ENCODE results near the gene CDX1.

The CDX1 gene

DNA sequence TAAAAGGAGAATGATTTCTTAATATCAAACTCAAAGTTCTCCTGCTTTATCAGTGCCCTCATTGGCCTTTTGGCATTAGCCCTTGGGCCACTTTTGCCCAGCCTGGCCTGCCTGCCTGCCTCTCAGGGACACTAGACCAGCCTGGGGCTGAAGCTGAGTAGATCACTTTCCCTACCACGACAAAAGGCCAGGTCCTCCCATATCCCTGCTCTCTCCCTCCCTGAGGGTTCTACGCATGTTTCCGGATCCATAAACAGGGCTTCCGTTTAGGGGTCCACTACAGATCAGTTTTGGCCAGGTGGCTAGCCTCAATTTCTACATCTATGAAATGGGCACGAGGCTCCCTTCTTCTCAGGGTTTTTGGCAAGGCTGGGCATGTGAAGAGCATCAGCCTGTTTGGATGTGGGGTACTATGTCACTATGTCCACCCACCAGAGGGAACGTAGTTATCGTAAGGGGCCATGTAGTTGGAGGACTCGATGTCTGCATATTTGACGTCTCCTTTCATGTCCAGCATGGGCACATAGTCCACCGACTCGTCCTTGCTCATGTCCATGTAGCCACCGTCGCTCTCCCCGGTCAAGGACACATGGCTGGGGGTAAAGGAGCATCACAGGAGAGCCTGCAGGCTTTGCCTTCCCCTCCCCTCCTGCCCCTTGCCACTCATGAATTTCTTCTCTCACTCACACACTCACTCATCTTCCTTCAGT, 45.0 kb upstream of the CDX1 start:
- no peak for TF ChIP-seq CTCF (IDR thresholded peaks at IDR 0.05; ENCODE audit: insufficient read depth, low read depth, low read length, missing control alignments)
- no peak for DNase-seq (ENCODE audit: low read depth)

DNA sequence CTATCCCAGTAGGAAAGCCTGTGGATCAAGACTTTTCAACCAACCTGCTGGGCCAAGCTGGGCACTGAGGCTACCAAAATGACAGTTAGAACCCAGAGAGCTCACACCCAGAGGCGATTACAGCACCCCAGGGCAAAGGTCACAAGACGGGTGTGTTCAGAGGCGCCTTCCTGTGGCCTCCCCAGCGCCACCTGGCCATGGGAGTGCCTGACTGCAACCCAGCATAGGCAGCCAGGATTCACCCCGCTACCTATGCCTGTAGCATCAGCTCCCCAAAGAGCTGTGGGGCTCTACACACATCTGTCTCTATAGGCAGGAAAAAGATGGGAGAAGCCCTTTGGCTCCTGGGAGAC, 44.4 kb upstream of the CDX1 start:
- DNase-seq (ENCODE audit: low read depth), result peak; percentile 60
- no peak overlapping the region for H3K4me3 ChIP-seq (ENCODE audit: low read depth, low read length)
- peak; percentile 58 for TF ChIP-seq CTCF (IDR thresholded peaks at IDR 0.05; ENCODE audit: insufficient read depth, low read depth, low read length, missing control alignments)

More for the DNA sequence above, 45.0 kb upstream of the CDX1 start:
- no peak overlapping the region for H3K4me3 ChIP-seq (ENCODE audit: low read depth, low read length)

DNA sequence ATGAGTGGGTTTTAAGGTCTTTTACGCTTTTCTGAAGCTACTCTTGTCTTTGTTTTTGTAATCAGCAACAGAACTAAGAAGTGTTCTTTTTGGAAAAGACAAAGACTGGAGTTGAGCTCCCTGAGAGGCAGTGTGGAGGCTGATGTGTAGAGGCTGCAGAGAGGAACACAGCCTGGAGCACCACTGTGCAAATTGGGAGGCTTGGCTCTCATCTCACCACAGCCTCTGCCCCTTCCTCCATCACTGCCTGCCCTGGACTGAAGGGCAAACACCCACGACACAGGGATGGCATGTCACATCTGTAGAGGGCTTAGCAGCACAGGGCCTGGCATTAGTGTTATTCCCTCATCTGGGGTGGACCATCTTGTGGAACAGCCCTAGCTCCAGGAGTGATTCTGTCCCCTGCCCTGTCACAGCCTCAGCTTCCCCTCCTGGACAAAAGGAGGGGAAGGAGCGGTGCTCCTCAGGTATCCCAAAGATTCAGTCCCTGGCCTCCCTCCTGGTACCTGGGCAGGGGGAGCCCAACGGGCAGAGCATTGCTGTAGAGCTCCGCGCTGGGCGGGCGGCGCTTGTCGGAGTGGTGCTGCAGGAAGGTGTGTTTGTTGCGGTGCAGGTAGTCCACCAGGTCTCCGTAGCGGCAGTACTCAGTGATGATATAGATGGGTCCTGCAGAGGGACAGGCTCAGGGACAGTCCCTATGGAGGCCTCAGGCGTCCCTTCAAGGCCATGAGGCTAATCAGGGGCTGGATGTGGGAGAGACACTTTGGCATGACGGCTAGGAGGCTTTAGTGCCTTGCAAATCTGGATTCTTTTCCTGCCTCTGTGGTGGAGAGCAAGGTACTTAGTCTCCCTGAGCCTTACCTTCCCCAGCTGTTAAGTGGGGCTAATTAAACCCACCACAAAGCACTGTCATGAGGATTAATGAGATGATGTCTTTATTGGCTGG, 43.8 kb upstream of the CDX1 start:
- no peak for DNase-seq (ENCODE audit: low read depth)
- TF ChIP-seq CTCF (IDR thresholded peaks at IDR 0.05; ENCODE audit: insufficient read depth, low read depth, low read length, missing control alignments), result no peak
- no peak overlapping the region for H3K4me3 ChIP-seq (ENCODE audit: low read depth, low read length)

GRCh38 chr5:150123542-150123941, 43.0 kb upstream of the CDX1 start:
- no peak overlapping the region for H3K4me3 ChIP-seq (ENCODE audit: low read depth, low read length)
- no peak for DNase-seq (ENCODE audit: low read depth)
- TF ChIP-seq CTCF (IDR thresholded peaks at IDR 0.05; ENCODE audit: insufficient read depth, low read depth, low read length, missing control alignments), result no peak

DNA sequence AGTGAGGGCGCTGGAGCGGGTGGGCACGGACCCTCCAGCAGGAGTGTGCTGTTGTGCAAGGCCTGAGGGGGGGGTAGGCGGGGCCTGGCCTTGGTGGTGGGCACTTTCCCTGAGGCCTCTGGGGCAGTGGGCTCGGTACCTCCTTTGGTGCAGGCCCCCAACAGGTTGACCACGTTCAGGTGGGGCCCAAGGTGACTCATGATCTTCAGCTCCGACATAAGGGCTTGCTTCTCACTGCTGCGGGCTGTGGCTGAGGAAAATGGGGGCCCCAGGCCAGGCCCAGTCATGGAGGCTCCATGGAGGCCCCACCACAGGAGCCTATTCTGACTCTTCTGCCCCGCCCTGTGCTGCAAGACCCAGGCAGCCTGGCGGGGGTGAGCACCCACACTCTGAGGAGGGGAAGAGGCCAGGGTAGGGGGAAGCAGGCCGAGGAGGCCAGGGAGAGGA, 42.4 kb upstream of the CDX1 start:
- no peak for DNase-seq (ENCODE audit: low read depth)
- TF ChIP-seq CTCF (IDR thresholded peaks at IDR 0.05; ENCODE audit: insufficient read depth, low read depth, low read length, missing control alignments), result no peak

GRCh38 chr5:150124596-150124995, 42.0 kb upstream of the CDX1 start:
- DNase-seq (ENCODE audit: low read depth), result no peak
- no peak for TF ChIP-seq CTCF (IDR thresholded peaks at IDR 0.05; ENCODE audit: insufficient read depth, low read depth, low read length, missing control alignments)
- no peak overlapping the region for H3K4me3 ChIP-seq (ENCODE audit: low read depth, low read length)

More for the DNA sequence above, 42.4 kb upstream of the CDX1 start:
- no peak overlapping the region for H3K4me3 ChIP-seq (ENCODE audit: low read depth, low read length)

All from GM12865 (cell line).